Naive B cell (primary cell): Measurements from ENCODE around the gene CLDND2. TPM values are rescaled to one million over a fixed set of nuclear protein-coding genes. Genes with fewer than 3 reads are reported as not detected.

Experiments used
- ATAC-seq, 2 donors: fragments of 150-1000 bp; cut with Tn5 transposase; 2 replicates each; pipeline ENCODE4 v1.10.0; 2021; ENCODE audit warnings: low read depth in 2 of 2, mild to moderate bottlenecking in 2 of 2, moderate library complexity in 2 of 2
- DNase-seq: peaks from one replicate; pipeline ENCODE4 v3.0.0; 2022
- H3K27ac Mint-ChIP-seq, 6 donors: one replicate each; pipeline ENCODE4 v1.8.0; 2020 to 2022; ENCODE audit warnings: mild to moderate bottlenecking in 6 of 6, mixed read lengths in 6 of 6, moderate library complexity in 5 of 6, inconsistent platforms in 2 of 6
- H3K27me3 Mint-ChIP-seq, 3 donors: one replicate each; pipeline ENCODE4 v1.8.0; 2021 to 2022; ENCODE audit warnings: mixed read lengths in 3 of 3, mild to moderate bottlenecking in 1 of 3
- H3K36me3 Mint-ChIP-seq, 2 donors: one replicate each; pipeline ENCODE4 v1.8.0; 2020 to 2022; ENCODE audit warnings: mixed read lengths in 2 of 2, inconsistent platforms in 1 of 2, mild to moderate bottlenecking in 1 of 2
- H3K4me1 Mint-ChIP-seq, 3 donors: one replicate each; pipeline ENCODE4 v1.8.0; 2020 to 2022; ENCODE audit warnings: mixed read lengths in 3 of 3, inconsistent platforms in 1 of 3, mild to moderate bottlenecking in 1 of 3, moderate library complexity in 1 of 3
- H3K4me3 Mint-ChIP-seq, 8 donors: one replicate each; pipeline ENCODE4 v1.8.0; 2020 to 2022; ENCODE audit warnings: mild to moderate bottlenecking in 8 of 8, mixed read lengths in 8 of 8, moderate library complexity in 8 of 8, inconsistent platforms in 2 of 8
- H3K9me3 Mint-ChIP-seq, 7 donors: one replicate each; pipeline ENCODE4 v1.8.0; 2020 to 2022; ENCODE audit warnings: mixed read lengths in 7 of 7, mild to moderate bottlenecking in 5 of 7, inconsistent platforms in 2 of 7, moderate library complexity in 1 of 7
- polyA plus RNA-seq, 6 donors: library from polyadenylated mRNA; unstranded; fragments of 300-500 nt; fragmentation: Illumina TruSeq; gene quantifications; one replicate each; pipeline ENCODE4 v1.2.3, GENCODE V29; 2021; ENCODE audit warnings: low read depth in 6 of 6

The CLDND2 gene
- polyA plus RNA-seq, 6 donors from 2014 or later, result 0.46 to 1.2 TPM; not detected in 4

DNA sequence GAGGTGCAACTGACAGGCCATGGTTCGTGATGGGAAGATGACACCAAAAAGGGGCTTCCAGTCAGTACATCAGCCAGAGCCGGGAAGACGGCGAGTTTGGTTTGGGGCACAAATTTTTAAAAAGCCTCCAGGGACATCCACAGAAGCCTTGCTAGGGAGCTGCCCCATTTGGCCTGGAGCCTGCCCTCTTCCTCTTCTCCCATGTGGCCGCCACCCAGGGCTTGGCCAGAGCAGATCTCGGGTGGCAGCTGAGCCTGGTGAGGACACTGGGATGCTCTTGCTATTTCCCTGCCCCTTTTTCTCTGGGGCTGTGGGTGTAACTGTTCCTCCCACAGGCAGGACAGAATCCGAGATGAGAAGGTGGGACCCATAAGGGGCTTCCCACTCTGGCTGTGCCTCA lies 10.9 kb downstream of the CLDND2 start:
- no peak overlapping the region for H3K4me3 Mint-ChIP-seq
- no peak overlapping the region for H3K27ac Mint-ChIP-seq

DNA sequence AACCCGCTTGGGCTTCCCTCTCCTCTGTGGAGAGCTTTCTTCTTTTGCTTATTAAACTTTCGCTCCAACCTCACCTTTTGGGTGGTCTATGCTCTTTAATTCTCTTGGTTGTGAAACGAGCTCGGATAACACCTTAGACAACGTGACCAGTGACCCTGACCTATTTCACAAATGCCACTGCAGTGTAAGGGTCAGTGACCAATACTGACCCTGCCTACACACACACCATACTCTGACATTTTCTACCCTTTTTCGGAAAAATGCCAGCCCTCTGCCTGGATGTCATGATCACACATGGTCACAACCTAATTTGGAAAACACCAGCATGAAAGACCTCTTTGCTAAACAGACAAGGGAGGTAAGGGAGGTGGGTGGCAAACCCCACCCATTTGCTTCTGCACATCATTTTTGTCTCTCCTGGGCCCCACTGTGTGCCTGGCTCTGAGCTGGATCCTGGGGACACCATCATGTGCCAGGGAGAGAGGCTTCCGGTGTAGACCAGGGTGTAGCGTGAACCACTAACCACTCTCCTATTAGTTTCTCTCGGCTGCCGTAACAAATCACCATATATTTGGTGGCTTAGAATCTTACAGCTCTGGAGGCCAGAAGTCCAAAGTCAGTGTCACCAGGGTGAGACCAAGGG lies 12.5 kb downstream of the CLDND2 start:
- Mint-ChIP-seq H3K27me3 (no peaks in the 10 kb centered on the region), H3K9me3 (peaks cover 0 to 2% (median 0%) of the 10 kb centered on the region in 7 donors), H3K4me3 (no peak overlapping the region), H3K27ac (no peak overlapping the region), H3K36me3 (peaks cover 10 to 15% of the 10 kb centered on the region in 2 donors), H3K4me1 (peaks cover 8 to 19% (median 12%) of the 10 kb centered on the region in 3 donors)
- DNase-seq (no peak), ATAC-seq (no peak)

More for the DNA sequence above, 10.9 kb downstream of the CLDND2 start:
- Mint-ChIP-seq H3K9me3 (peaks cover 0 to 1% (median 0%) of the 10 kb centered on the region in 7 donors), H3K27me3 (no peaks in the 10 kb centered on the region), H3K4me1 (peaks cover 13 to 29% (median 20%) of the 10 kb centered on the region in 3 donors), H3K36me3 (no peaks in the 10 kb centered on the region)
- ATAC-seq (no peak), DNase-seq (no peak)

DNA sequence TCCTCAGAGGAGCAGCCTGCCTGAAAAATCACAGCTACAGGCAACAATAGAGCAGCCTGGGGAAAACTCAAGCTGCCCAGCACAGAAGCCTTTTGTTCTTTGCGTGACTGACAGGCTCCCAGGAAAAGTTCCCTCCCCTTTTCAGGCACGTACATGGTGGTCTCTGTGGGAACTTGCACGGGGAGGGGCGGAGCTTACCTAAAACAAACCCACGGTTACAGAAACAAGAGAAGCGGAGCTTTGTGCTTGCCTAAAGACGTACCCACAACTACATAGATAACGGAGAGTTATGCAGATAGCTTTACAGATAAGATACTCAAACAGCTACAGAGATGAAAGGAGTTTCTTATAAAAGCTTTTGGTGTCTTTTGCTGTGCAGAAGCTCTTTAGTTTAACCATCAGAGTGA lies 14.1 kb downstream of the CLDND2 start:
- Mint-ChIP-seq H3K4me3 (no peak overlapping the region), H3K4me1 (peaks cover 0 to 12% (median 11%) of the 10 kb centered on the region in 3 donors), H3K9me3 (peaks cover 0 to 2% (median 0%) of the 10 kb centered on the region in 7 donors), H3K27ac (no peak overlapping the region), H3K36me3 (peaks cover 13 to 19% of the 10 kb centered on the region in 2 donors), H3K27me3 (no peaks in the 10 kb centered on the region)
- ATAC-seq (no peak), DNase-seq (no peak)

DNA sequence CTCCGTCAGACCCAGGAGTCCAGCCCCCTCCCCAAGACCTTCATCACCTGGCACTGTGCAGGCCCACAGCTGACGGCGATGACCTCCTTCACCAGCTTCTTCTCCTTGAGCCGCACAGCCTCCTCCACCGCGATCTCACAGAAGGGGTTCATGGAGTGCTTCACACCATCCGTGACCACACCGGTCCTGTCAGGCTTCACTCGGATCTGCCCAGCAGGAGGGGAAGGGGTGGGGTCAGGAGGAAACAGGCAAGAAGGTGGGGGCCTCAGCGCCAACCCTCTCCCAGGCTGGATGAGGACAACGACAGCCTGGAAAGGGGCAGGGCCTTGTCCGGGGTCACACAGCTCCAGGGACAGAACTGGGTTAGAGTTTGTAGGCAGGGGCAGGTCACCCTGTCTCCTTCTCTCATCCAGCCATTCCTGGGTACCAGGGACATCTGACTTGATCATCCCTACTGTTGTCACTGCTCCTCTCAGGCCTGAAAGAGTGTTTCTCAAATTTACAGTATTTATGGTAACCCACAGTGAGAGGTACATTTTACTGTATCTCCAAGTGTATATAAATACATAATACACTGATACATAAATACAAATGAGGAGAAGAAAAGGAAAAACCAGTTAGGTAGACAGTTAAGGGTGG lies 14.6 kb downstream of the CLDND2 start:
- Mint-ChIP-seq H3K9me3 (peaks cover 0 to 2% (median 0%) of the 10 kb centered on the region in 7 donors), H3K4me3 (no peak overlapping the region), H3K27ac (peak overlapping the region in 2 of 6 donors; percentile 38 to 56), H3K4me1 (peaks cover 0 to 12% (median 11%) of the 10 kb centered on the region in 3 donors), H3K27me3 (no peaks in the 10 kb centered on the region), H3K36me3 (peaks cover 13 to 19% of the 10 kb centered on the region in 2 donors)
- no peak for ATAC-seq
- no peak for DNase-seq

DNA sequence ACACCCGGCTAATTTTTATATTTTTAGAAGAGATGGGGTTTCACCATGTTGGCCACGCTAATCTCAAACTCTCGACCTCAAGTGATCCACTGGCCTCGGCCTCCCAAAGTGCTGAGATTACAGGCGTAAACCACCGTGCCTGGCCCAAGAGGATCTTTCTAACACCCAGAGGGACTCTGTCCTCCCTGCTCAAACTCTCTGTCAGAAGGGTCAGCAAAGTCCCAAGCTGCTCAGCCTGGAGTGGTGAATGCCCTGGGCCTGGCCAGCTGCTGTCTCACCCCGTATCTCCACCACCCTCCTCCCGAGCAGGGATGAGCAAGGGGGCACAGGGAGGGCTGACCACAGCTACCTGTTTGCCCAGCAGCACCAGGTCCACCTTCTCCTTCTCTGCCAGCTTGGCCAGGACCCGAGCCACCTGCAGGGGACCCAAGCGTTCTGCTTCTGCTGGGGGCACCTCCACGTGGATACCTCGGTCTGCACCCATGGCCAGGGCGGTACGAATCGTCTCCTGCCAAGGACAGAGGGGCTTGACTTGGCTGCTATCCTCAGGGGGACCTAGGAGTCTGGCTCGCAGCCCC lies 15.9 kb downstream of the CLDND2 start:
- no peaks in the 10 kb centered on the region for H3K27me3 Mint-ChIP-seq
- DNase-seq (no peak), ATAC-seq (no peak)
- peaks cover 0 to 2% (median 0%) of the 10 kb centered on the region in 7 donors for H3K9me3 Mint-ChIP-seq
- H3K36me3 Mint-ChIP-seq, result peaks cover 13 to 20% of the 10 kb centered on the region in 2 donors
- H3K4me1 Mint-ChIP-seq, result peaks cover 0 to 12% (median 11%) of the 10 kb centered on the region in 3 donors
- H3K27ac Mint-ChIP-seq, result peak overlapping the region in 1 of 6 donors; percentile 85
- no peak overlapping the region for H3K4me3 Mint-ChIP-seq

DNA sequence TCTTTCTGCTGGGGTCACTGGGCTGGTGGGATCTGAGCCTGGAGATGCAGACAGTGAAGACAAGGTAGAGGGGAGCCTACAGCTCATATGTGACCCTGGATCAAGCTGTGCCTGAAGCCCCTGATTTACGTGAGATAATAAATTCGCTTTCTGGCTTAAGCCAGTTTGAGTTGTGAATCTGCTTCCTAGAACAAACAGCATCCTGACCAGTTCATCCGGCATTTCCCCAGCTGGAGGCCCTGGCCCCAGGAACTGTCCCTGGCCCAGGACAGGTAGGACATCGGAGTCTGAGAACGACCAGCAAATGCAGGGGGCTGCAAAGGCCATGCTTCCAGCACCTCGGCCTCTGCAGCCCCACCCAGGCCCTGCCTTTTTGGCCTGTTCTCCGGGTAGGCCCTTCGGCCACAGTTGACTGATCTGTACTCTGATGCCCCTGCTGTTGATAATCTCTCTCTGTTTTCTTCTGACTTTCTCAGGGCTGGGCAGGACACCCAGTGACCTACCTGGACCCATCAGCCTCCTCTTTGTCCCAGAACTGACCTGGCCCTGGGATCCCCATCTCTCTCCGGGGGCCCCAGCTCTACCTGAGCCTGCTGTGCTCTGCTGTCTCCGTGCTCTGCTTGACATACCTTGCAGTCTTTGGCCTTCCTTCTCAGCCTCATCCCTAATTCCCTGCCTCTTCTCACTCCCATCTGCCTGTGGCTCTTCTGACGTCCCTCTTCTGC lies 17.4 kb downstream of the CLDND2 start:
- DNase-seq (no peak), ATAC-seq (no peak)
- Mint-ChIP-seq H3K4me1 (peaks cover 0 to 16% (median 15%) of the 10 kb centered on the region in 3 donors), H3K27me3 (no peaks in the 10 kb centered on the region), H3K36me3 (peaks cover 18 to 26% of the 10 kb centered on the region in 2 donors), H3K27ac (peak overlapping the region in 1 of 6 donors; percentile 9), H3K4me3 (peak overlapping the region in 1 of 8 donors; percentile 42), H3K9me3 (peaks cover 0 to 2% (median 0%) of the 10 kb centered on the region in 7 donors)

DNA sequence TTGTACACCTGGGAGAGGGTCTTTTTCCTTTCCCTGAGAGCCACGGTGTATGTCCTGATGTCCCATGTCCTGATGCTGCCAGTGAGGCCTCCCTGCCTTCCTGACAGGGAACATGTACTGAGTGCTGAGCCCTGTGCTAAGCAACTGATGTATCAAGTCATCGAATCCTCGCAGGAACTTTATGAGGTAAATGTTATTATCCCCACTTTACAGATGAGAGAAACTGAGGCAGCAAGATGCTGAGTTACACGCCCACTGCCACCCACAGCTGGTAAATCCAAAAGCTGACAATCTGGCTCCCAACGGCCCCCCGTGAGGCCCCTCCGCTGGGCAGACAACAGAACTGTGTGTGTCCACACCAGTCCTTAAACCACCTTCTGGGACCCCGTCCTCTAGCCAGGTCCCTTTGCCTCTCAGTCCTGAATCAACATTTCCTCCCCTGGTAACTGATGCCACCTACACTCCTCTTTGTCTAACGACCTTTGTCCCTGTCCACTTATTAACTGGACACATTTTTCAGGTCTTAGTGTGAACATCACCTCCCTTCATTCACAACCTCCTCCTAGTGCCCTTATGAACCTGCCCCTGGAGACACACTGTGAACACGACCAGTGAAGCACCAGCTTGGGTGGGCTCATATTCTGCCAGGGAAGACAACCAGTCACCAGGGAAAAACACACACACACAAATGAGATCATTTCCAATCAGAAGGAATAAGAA lies 21.4 kb downstream of the CLDND2 start:
- Mint-ChIP-seq H3K4me1 (peaks cover 29 to 50% (median 38%) of the 10 kb centered on the region in 3 donors), H3K36me3 (peaks cover 18 to 23% of the 10 kb centered on the region in 2 donors), H3K27me3 (no peaks in the 10 kb centered on the region), H3K9me3 (peaks cover 0 to under 1% (median 0%) of the 10 kb centered on the region in 7 donors), H3K4me3 (no peak overlapping the region), H3K27ac (peak overlapping the region in 2 of 6 donors; percentile 36 to 90)
- no peak for DNase-seq
- ATAC-seq, result no peak

DNA sequence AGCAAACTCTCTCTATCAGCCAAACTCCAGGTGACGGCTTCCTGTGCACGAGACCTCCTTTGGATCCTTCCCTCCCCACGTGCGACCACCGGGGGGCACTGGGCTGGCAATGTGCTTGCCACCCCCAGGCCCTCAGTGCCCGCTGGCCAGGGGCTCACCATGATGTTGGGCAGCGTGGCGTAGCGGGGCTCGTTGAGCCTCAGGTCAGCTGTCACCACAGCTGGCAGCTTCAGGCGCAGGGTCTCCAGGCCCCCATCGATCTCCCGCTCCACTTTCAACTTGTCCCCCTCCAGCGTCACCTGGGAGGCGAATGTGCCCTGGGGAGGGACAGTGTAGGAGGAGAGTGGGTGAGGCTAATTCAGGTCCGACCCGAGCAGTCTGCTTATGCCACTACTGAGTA lies 22.1 kb downstream of the CLDND2 start:
- Mint-ChIP-seq H3K9me3 (no peaks in the 10 kb centered on the region), H3K27me3 (no peaks in the 10 kb centered on the region), H3K4me3 (no peak overlapping the region), H3K4me1 (peaks cover 30 to 55% (median 36%) of the 10 kb centered on the region in 3 donors), H3K27ac (peak overlapping the region in 2 of 6 donors; percentile 36 to 69), H3K36me3 (peaks cover 13 to 17% of the 10 kb centered on the region in 2 donors)
- ATAC-seq, result no peak
- DNase-seq, result no peak

DNA sequence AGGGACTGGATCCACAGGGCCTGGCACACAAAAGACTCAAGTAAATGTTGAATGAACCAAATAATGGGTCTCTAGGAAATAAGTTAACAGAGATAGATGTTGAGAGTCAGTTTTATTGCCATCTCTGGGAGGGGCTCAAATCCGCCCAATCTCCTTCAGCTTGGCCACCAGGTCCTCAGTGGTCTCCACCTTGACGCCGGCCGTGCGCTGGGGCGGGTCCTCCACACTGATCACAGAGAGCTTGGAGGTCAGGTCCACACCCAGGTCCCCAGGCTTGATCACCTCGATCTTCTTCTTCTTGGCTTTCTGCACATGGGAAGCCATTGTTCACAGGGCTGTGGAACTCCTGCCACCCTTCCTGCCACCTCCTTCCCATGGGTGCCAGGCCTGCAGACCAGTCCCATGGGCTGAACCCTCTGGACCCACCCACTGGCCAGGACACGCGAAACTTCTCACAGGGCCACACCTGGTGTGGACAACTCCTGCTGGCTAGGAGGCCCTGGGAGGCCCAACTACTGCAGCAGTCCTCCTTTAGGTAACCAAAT lies 23.7 kb downstream of the CLDND2 start:
- Mint-ChIP-seq H3K9me3 (no peaks in the 10 kb centered on the region), H3K27me3 (no peaks in the 10 kb centered on the region), H3K36me3 (peaks cover 5 to 7% of the 10 kb centered on the region in 2 donors), H3K27ac (peak overlapping the region in 5 of 6 donors; percentile 90 to 97 (median 92)), H3K4me1 (peaks cover 38 to 61% (median 41%) of the 10 kb centered on the region in 3 donors), H3K4me3 (peak overlapping the region; percentile 13 to 87 (median 78))
- ATAC-seq (no peak), DNase-seq (no peak)

DNA sequence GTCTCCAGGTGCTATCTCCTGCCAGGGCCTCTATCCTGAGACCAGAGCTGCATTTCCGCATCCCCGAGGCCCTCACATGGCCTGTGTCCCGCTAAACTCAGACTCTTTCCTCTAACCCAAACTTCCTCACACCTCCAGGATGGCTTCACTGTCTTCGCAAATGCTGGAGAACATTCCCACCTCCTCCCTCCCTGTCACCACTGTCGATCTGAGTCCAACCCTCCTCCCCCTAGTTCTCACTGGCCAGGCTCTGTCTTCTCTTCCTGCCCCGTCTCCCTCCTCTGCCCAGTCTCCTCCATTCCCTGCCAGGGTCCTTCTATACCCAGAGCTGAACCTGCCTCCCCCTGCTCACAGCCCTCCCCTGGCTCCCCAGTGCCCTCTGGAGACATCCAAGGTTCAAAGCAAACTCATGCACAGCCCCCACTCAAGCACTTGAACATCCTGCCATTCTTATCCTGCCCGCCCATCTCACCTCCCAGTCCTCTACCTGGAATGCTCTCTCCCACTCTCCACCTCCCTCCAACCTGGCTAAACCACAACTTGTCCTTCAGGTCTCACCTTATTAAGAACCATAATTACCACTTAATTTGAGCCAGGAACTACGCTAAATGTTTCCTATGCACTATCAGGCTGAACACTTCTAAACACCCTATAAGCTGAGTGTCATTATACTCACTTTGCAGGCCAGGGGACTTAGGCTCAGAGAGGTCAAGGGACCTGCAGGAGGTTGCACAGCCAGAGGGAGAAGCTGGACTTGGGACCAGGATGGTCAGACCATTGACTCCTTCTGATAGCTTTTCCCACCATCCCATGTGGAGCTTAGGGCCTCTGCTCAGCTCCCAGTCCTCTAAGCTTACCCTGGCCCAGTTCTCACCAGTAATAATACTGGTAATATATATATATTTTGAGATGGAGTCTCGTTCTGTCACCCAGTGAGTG lies 25.9 kb downstream of the CLDND2 start:
- H3K4me1 Mint-ChIP-seq, result peaks cover 52 to 73% (median 55%) of the 10 kb centered on the region in 3 donors
- no peaks in the 10 kb centered on the region for H3K27me3 Mint-ChIP-seq
- peak overlapping the region in 5 of 8 donors; percentile 21 to 72 (median 63) for H3K4me3 Mint-ChIP-seq
- H3K27ac Mint-ChIP-seq, result peak overlapping the region; percentile 67 to 93 (median 82)
- peaks cover 0 to 2% (median 0%) of the 10 kb centered on the region in 7 donors for H3K9me3 Mint-ChIP-seq
- no peak for ATAC-seq
- peaks cover 5 to 6% of the 10 kb centered on the region in 2 donors for H3K36me3 Mint-ChIP-seq
- no peak for DNase-seq

DNA sequence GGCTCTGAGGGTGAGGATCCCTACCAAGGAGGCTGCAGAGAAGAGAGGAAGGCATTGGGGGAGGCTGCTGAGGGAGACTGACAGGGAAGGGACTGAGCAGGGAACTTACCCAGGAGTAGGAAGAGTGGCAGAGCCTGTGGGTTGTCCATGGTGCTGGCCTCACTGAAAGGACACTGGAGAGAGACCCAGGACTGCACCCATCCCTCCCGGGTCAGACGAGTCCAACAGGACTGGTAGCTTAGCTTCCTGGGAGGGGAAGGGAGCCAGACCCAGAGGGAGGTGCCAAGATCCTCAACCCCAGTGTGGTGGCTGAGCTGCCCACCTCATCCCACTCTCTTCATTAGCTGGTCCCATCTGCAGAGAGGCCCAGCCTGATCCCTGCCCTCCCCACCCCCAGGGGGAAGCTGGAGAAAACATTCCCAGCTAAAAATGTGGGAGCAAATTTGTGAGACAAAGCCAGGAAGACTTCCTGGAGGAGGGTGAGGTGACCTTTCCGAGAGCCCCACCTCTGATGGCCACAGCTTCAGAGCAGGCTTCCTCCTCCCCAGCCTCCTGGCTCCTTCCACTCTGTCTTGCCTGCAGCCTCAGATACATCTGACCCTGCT lies 26.7 kb downstream of the CLDND2 start, which contains the start of gene VSIG10L:
Gene VSIG10L, minus strand, starts transcription at position 164 of the 605 bp plus-strand sequence. Its CDS starts 15 bp downstream, at position 149.
- H3K36me3 Mint-ChIP-seq, result no peaks in the 10 kb centered on the region
- no peak for ATAC-seq
- H3K4me3 Mint-ChIP-seq, result peak within 1 kb of the TSS; percentile 57 to 92 (median 74)
- peak within 1 kb of the TSS; percentile 67 to 93 (median 84) for H3K27ac Mint-ChIP-seq
- H3K27me3 Mint-ChIP-seq, result no peaks in the 10 kb centered on the region
- no peak for DNase-seq
- H3K9me3 Mint-ChIP-seq, result peaks cover 0 to 2% (median 0%) of the 10 kb centered on the region in 7 donors
- H3K4me1 Mint-ChIP-seq, result peaks cover 52 to 69% (median 52%) of the 10 kb centered on the region in 3 donors
